AG10803 (cell line): Measurements from ENCODE around the gene GALNT10.
A peak's percentile ranks its signal among the peaks of the same experiment; 100 is the strongest.

Source experiments
- DNase-seq: peaks from one replicate; pipeline ENCODE4 v3.0.0; 2010; ENCODE audit warnings: low read depth
- H3K4me3 ChIP-seq: 2 replicates; pipeline ENCODE4 v1.5.1; 2011; ENCODE audit warnings: mild to moderate bottlenecking, low read length, control low read depth
- TF ChIP-seq, protein P1 (sequence below): conservative IDR thresholded peaks from 2 replicates; pipeline ENCODE4 v1.5.1; 2011; ENCODE audit warnings: mild to moderate bottlenecking, low read length, control low read depth, inconsistent platforms

The GALNT10 gene

DNA sequence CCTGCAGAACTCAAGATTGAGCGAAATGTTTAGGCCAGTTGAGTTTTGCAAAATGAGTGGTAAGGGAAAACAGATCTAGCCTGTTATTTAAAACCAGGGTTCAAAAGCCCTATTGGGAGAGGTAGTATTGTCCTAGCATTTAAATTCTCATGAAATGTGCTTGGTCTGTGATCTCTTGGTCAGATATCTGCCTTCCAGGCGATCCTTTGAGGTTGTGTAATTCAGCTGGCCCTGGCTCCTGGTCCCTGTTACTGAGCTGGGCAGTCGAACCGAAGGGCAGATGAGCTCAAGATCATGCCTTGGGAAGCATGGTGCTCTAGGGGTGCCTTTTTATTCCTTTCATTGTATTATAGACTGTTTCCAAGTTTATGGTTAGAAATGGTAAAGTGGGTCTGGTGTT lies 269.6 kb downstream of the GALNT10 start:
- no peak for DNase-seq
- H3K4me3 ChIP-seq, result no peak overlapping the region
- TF ChIP-seq, protein P1, sequence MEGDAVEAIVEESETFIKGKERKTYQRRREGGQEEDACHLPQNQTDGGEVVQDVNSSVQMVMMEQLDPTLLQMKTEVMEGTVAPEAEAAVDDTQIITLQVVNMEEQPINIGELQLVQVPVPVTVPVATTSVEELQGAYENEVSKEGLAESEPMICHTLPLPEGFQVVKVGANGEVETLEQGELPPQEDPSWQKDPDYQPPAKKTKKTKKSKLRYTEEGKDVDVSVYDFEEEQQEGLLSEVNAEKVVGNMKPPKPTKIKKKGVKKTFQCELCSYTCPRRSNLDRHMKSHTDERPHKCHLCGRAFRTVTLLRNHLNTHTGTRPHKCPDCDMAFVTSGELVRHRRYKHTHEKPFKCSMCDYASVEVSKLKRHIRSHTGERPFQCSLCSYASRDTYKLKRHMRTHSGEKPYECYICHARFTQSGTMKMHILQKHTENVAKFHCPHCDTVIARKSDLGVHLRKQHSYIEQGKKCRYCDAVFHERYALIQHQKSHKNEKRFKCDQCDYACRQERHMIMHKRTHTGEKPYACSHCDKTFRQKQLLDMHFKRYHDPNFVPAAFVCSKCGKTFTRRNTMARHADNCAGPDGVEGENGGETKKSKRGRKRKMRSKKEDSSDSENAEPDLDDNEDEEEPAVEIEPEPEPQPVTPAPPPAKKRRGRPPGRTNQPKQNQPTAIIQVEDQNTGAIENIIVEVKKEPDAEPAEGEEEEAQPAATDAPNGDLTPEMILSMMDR, result no peak

DNA sequence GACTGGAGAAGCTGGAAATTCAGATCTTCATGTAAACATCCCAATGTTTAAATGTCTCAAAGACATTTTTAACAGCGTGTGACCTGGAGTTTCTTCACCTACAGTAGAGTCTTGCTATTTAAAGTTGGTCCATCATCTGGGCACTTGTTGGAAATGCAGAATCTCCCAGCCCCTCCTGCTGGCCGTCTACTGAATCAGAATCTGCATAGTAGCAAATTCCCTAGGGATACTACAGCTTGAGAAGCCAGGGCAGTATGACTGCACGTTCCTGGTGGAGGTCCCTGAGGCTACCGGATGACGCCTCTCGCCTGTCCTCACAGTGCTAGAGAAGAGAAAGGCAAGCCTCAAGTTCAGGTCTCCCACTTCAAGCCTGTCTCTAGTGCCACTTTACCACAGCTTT lies 271.0 kb downstream of the GALNT10 start:
- peak; percentile 40 for DNase-seq
- H3K4me3 ChIP-seq, result no peak overlapping the region
- TF ChIP-seq, protein P1, result peak; percentile 26

DNA sequence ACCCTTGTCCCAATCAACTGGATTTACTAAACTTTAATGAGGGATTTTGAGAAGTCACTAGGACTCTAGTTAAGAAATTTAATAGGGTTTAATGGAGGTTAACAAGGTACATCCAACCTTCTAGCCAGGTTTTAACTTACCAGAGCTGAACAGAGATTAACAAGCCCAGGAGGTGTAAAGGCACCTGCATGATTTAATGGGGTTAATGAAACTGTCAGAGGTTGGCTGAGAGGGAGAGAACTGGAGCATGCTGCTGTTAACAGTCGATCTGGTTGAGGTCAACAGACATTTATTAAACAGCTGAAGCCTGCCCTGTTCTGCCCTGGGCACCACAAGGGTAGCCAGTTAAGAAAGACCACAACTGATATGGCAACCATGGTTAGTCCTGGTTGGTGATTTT lies 273.9 kb downstream of the GALNT10 start:
- no peak overlapping the region for H3K4me3 ChIP-seq
- no peak for DNase-seq
- TF ChIP-seq, protein P1, result no peak

DNA sequence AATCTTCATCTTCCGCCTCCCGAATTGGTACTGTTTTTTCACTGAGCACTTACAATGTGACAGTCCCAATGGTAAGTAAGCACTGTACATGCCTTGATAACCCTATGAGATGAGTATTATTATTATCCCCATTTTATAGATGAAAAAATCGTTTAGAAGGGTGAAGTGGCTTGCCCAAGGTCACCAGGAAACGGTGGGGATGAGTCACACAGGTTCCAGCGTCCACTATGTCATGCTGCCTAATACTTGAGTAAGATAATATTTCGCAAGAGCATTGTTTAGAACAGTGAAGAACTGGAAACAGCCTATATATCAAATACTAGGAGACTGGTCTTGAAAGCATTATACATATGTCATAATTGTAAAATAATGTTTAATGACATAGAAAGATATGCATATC lies 274.6 kb downstream of the GALNT10 start:
- H3K4me3 ChIP-seq, result no peak overlapping the region
- TF ChIP-seq, protein P1, result no peak
- peak; percentile 60 for DNase-seq

DNA sequence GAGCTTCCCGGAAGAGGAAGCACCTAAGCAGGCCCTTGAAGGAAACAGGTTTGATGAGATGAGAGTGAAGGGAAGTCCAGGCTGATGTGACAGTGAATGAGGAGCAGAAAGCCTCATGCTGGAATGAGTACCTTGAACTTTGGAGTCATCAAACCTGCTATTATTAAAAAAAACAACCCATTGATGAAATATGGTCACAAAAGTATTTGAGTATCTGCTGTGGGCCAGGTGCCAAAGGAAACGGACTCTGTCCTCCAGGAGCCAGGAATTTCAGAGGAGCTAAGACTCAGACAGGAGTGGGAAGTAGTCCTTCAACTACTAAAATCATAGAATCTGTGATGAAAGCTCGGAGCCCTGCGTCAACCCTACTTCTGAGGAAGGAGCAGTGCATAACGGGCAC lies 275.6 kb downstream of the GALNT10 start:
- no peak for DNase-seq
- no peak overlapping the region for H3K4me3 ChIP-seq
- TF ChIP-seq, protein P1, result no peak

DNA sequence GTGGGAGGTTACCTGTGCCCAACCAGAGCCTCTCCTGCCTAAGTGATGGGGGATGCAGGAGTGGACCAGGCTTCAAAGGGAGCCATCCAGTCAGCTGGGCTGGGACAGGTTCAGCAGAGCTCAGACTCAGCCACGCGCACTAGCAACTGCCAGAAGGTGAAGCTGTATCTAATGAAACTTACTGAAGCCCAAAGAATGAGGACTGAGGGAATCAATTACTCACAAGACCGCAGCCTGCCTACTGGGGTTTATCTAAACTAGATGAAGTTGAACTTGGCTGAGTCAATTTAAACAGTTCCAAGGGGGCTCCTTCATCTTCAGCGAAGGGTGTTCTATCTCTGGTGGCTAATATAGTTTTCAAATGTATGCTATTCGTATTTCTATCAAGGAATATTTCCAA lies 276.1 kb downstream of the GALNT10 start:
- TF ChIP-seq, protein P1, result no peak
- DNase-seq, result no peak
- no peak overlapping the region for H3K4me3 ChIP-seq

DNA sequence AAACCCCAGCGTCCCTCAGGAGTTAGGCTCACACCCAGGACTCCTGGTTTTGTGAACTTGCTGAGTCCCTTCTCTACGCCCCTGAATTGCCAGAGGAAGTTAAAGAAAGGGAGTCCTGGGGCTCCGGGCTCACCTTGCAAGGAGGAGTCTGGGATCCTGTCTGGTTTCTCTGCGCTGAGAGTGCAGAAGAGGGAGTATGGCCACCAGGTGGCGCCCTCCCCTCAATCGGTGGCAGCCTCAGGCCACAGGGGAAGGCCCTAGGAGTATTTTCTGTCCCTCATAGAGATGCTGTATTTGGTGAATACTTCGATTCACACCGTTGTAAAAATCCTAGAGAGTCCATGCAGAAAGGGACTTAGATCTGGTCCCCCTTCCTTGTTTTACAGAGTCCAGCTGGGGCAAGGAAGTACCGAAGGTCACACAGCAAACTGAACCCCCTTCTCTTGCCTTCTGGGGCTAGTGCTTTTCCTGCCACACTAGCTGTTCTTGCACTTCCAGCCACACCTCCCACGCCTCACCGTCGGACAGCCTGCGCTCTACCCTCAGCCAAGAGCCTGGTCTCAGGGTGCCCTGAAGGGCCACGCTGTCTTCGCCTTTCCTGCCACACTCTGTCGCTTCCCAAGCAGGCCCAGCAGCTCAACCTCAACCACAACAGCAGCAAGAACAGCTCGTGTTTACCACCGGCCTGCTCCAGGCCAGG lies 277.3 kb downstream of the GALNT10 start:
- no peak overlapping the region for H3K4me3 ChIP-seq
- DNase-seq, result peak; percentile 57
- TF ChIP-seq, protein P1, result peak; percentile 93
